GM12878 (cell line): Measurements from ENCODE around the gene PNMT. TPM values are rescaled to one million over a fixed set of nuclear protein-coding genes. Genes with fewer than 3 reads are reported as not detected.
A peak's percentile ranks its signal among the peaks of the same experiment; 100 is the strongest.

Experiments used
- ATAC-seq: fragments of 200-7000 bp; cut with Tn5 transposase; 3 replicates; pipeline ENCODE4 v1.9.1; 2020; ENCODE audit warnings: mild to moderate bottlenecking, moderate library complexity
- BruUV-seq: library from RNA; stranded (reverse); fragments of 400-500 nt; replicated peaks from 2 replicates; lab custom pipeline; 2021; lab: Mats Ljungman, UMichigan
- CTCF ChIA-PET: fragments of 300-600 bp; sonication (Branson Sonifier 250); formaldehyde crosslinking; extraction: SDS; loops from one replicate; lab custom pipeline; 2021; ENCODE audit warnings: inconsistent platforms; lab: Yijun Ruan, JAX
- POLR2A ChIA-PET: fragments of 350-600 bp; formaldehyde crosslinking; extraction: SDS; loops from one replicate; lab custom pipeline; 2021; ENCODE audit warnings: inconsistent platforms; lab: Charles Lee
- RAD21 ChIA-PET: fragments of 300-600 bp; sonication (Branson Sonifier 250); formaldehyde crosslinking; loops from one replicate; lab custom pipeline; 2023; ENCODE audit warnings: antibody characterized with exemption; ENCODE audit not compliant: unreplicated experiment; lab: Charles Lee
- SMC1A ChIA-PET: fragments of 300-600 bp; sonication (Branson Sonifier 250); formaldehyde crosslinking; loops from one replicate; lab custom pipeline; 2023; ENCODE audit not compliant: unreplicated experiment, uncharacterized antibody; lab: Charles Lee
- DNase-seq: peaks from one replicate; pipeline ENCODE4 v3.0.0-alpha.2; 2011; ENCODE audit warnings: low read depth, low spot score
- FAIRE-seq: peaks from 3 replicates; lab custom pipeline; 2011; peaks lifted over from hg19 to GRCh38; lab: Jason Lieb, UNC
- H2AFZ ChIP-seq: 2 replicates; pipeline ENCODE4 v1.6.0; 2011; ENCODE audit warnings: low read depth, low read length, control low read depth; ENCODE audit not compliant: control insufficient read depth
- H3K27ac ChIP-seq: 2 replicates; pipeline ENCODE4 v1.5.1; 2011; ENCODE audit warnings: control low read depth; ENCODE audit not compliant: control insufficient read depth, insufficient read depth
- H3K27me3 ChIP-seq, 2 experiments: replicated peaks in 1 of 2; 2 replicates each; pipeline versions ENCODE4 v1.6.0 to v1.6.1; 2011; ENCODE audit warnings: low read length in 1 of 2; ENCODE audit not compliant: control insufficient read depth in 2 of 2, insufficient read depth in 2 of 2
- H3K36me3 ChIP-seq, 2 experiments: 2 replicates each; pipeline ENCODE4 v1.5.1; 2011; ENCODE audit warnings: low read length in 1 of 2; ENCODE audit not compliant: control insufficient read depth in 2 of 2, insufficient read depth in 2 of 2
- H3K4me1 ChIP-seq: 2 replicates; pipeline ENCODE4 v1.6.1; 2011; ENCODE audit warnings: mild to moderate bottlenecking, low read length, moderate library complexity, mixed read lengths; ENCODE audit not compliant: control insufficient read depth, insufficient read depth
- H3K4me2 ChIP-seq: 2 replicates; pipeline ENCODE4 v1.6.0; 2011; ENCODE audit warnings: control low read depth; ENCODE audit not compliant: control insufficient read depth, insufficient read depth
- H3K4me3 ChIP-seq: fragments of 200-600 bp; sonication (generic); 2 replicates; pipeline ENCODE4 v1.5.1; 2016
- H3K79me2 ChIP-seq: 2 replicates; pipeline ENCODE4 v1.6.0; 2011; ENCODE audit warnings: low read length; ENCODE audit not compliant: control insufficient read depth, insufficient read depth
- H3K9ac ChIP-seq: 2 replicates; pipeline ENCODE4 v1.8.0; 2011; ENCODE audit warnings: low read length, control low read depth, mixed read lengths; ENCODE audit not compliant: control insufficient read depth, insufficient read depth
- H3K9me3 ChIP-seq: replicated peaks from 3 replicates; pipeline ENCODE4 v1.5.1; 2011; ENCODE audit warnings: mild to moderate bottlenecking, low read length; ENCODE audit not compliant: control insufficient read depth, insufficient read depth
- H4K20me1 ChIP-seq: 2 replicates; pipeline ENCODE4 v1.6.0; 2011; ENCODE audit not compliant: control insufficient read depth, insufficient read depth
- BCLAF1 ChIP-seq: fragments of 450-650 bp; IDR thresholded peaks from 2 replicates; pipeline ENCODE4 v1.6.1; 2017; ENCODE audit warnings: antibody characterized with exemption, mild to moderate bottlenecking, moderate library complexity
- POLR2A ChIP-seq: IDR thresholded peaks from 2 replicates; pipeline ENCODE4 v1.6.1; 2011; ENCODE audit warnings: low read depth, mild to moderate bottlenecking, low read length
- ZZZ3 ChIP-seq: IDR thresholded peaks from 2 replicates; pipeline ENCODE4 v1.6.1; 2011; ENCODE audit warnings: low read depth; ENCODE audit not compliant: control insufficient read depth, insufficient read length
- WGBS: methylation state at CpG from one replicate; pipeline ENCODE4 v1.1.6; 2016; ENCODE audit warnings: low lambda C conversion rate; ENCODE audit not compliant: insufficient replicate concordance, insufficient coverage; ENCODE audit errors: missing lambda C conversion rate; 5-methylcytosine and 5-hydroxymethylcytosine counted together
- in situ Hi-C: fragments of 300-500 bp; cut with MboI; formaldehyde crosslinking; loops from 9 replicates; pipeline ENCODE4 v1.14.3; 2018; ENCODE audit warnings: mixed read lengths
- intact Hi-C: fragments of 100-400 bp; cut with micrococcal nuclease; formaldehyde crosslinking; loops from one replicate; pipeline ENCODE4 v1.14.2; 2022; ENCODE audit not compliant: unreplicated experiment
- polyA plus RNA-seq, 11 experiments: library from polyadenylated mRNA; depleted of rRNA in 4 of 11; unstranded in 6 of 11; stranded (reverse) in 5 of 11; fragments of >200 nt; fragmentation: Nextera tagmentation in 4 of 11; fragmentation: Illumina TruSeq in 1 of 11; extraction: Ambion mirVana in 4 of 11; extraction: Trizol in 1 of 11; gene quantifications; 1 replicate in 1 of 11; 2 replicates in 10 of 11; pipeline versions ENCODE4 v1.2.1 to v1.2.3, GENCODE V29; 2011 to 2016; ENCODE audit warnings: inconsistent platforms in 2 of 11, missing spikeins in 2 of 11, low read depth in 1 of 11
- total RNA-seq, 4 experiments: library from RNA; depleted of rRNA in 3 of 4; stranded (reverse); fragments of >200 nt in 3 of 4; fragmentation: Illumina TruSeq in 1 of 4; extraction: Trizol in 1 of 4; gene quantifications; 2 replicates each; pipeline versions ENCODE4 v1.2.1 to v1.2.3, GENCODE V29; 2013 to 2021
- TF ChIP-seq, protein P1 (sequence below), 3 experiments: IDR thresholded peaks in 2 of 3; conservative IDR thresholded peaks in 1 of 3; 2 replicates each; pipeline ENCODE4 v1.5.1; 2011; ENCODE audit warnings: low read depth in 3 of 3, low read length in 3 of 3, mild to moderate bottlenecking in 3 of 3, control low read depth in 2 of 3, moderate library complexity in 2 of 3, inconsistent platforms in 1 of 3, mixed read lengths in 1 of 3; ENCODE audit not compliant: control insufficient read depth in 2 of 3, insufficient read depth in 1 of 3; ENCODE audit errors: extremely low read depth in 1 of 3

Gene PNMT
- total and polyA plus RNA-seq, 10 of the 15 experiments (the other 5 are each of a cell fraction or from before 2014, with no cell fraction given), result not detected

GRCh38 chr17:39664581-39665561, 3.4 kb upstream of the PNMT start, which contains the start of gene TCAP:
Gene TCAP, plus strand, starts transcription at chr17:39665349. Its CDS starts 11 bp downstream, at chr17:39665360.
- RAD21 ChIA-PET, result no interaction called here
- Histone ChIP-seq H3K4me3 (no peak within 1 kb of the TSS), H3K9ac (no peak within 1 kb of the TSS), H3K27ac (no peak within 1 kb of the TSS), H3K79me2 (no peaks in the 10 kb centered on the region), H3K4me2 (no peak within 1 kb of the TSS), H3K36me3 (peaks cover 5 to 16% of the 10 kb centered on the region in 2 experiments; a peak in 3 of 4 replicates)
- in situ Hi-C loops, result no loop called here
- ATAC-seq, result no peak
- 59% methylated on average over 15 of the region's 15 CpGs for WGBS
- CTCF ChIA-PET, result interaction anchor here (1.1 to 8.4 kb wide), 3 partner anchors 10 to 30 kb away, joined by 5 to 64 read pairs (median 10); no protein-coding TSS in a partner anchor
- no peak for DNase-seq
- BruUV-seq, result no TSS peak
- SMC1A ChIA-PET, result no interaction called here
- TF ChIP-seq ZZZ3, result no peak
- TF ChIP-seq POLR2A, result 0 out of 2 replicates have a peak, but pooled peaks have one; percentile 18
- TF ChIP-seq, all 136 proteins: peak for 1
- no peak for FAIRE-seq
- no peaks in the 10 kb centered on the region; the same call in 1 of the 2 replicates for H4K20me1 ChIP-seq
- no peaks in the 10 kb centered on the region for H3K9me3 ChIP-seq
- H2AFZ ChIP-seq, result no peak within 1 kb of the TSS
- H3K4me1 ChIP-seq, result no peaks in the 10 kb centered on the region
- POLR2A ChIA-PET, result interaction anchor here (1.0 kb wide), 1 partner anchor 23 kb away, joined by 3 read pairs; the partner anchor contains the start of gene PGAP3
- intact Hi-C loops, result no loop called here
- H3K27me3 ChIP-seq, result peaks cover 4 to 6% of the 10 kb centered on the region in 2 experiments; a peak in 3 of 4 replicates

- peak; percentile 40 for ATAC-seq
- ChIA-PET RAD21 (no interaction called here), SMC1A (no interaction called here), POLR2A (interaction anchor here (1.0 kb wide), 1 partner anchor 22 kb away, joined by 3 read pairs; the partner anchor contains the start of gene PGAP3), CTCF (interaction anchor here (1.1 to 8.4 kb wide), 4 partner anchors 12 to 38 kb away, joined by 3 to 64 read pairs (median 4); no protein-coding TSS in a partner anchor)
- no peaks in the 10 kb centered on the region; the same call in 1 of the 2 replicates for H4K20me1 ChIP-seq
- DNase-seq, result no peak
- no peak for TF ChIP-seq BCLAF1
- TF ChIP-seq, protein P1, sequence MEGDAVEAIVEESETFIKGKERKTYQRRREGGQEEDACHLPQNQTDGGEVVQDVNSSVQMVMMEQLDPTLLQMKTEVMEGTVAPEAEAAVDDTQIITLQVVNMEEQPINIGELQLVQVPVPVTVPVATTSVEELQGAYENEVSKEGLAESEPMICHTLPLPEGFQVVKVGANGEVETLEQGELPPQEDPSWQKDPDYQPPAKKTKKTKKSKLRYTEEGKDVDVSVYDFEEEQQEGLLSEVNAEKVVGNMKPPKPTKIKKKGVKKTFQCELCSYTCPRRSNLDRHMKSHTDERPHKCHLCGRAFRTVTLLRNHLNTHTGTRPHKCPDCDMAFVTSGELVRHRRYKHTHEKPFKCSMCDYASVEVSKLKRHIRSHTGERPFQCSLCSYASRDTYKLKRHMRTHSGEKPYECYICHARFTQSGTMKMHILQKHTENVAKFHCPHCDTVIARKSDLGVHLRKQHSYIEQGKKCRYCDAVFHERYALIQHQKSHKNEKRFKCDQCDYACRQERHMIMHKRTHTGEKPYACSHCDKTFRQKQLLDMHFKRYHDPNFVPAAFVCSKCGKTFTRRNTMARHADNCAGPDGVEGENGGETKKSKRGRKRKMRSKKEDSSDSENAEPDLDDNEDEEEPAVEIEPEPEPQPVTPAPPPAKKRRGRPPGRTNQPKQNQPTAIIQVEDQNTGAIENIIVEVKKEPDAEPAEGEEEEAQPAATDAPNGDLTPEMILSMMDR (IDR thresholded peaks at IDR 0.05 in 2 of 3, conservative IDR thresholded peaks at IDR 0.05 in 1 of 3; ENCODE audit: control insufficient read depth in 2 of 3, extremely low read depth in 1 of 3, insufficient read depth in 1 of 3, low read depth in 3 of 3, low read length in 3 of 3), result 0 out of 6 replicates have a peak, but pooled peaks of 1 of the 3 experiments have one; percentile 7
- peaks cover 0 to 11% of the 10 kb centered on the region in 2 experiments; a peak in 3 of 4 replicates for H3K36me3 ChIP-seq
- no peak for FAIRE-seq
- no peak overlapping the region for H2AFZ ChIP-seq
- H3K27me3 ChIP-seq, result peaks cover 4 to 6% of the 10 kb centered on the region in 2 experiments; a peak in 3 of 4 replicates
- H3K9me3 ChIP-seq, result no peaks in the 10 kb centered on the region
- H3K4me1 ChIP-seq, result no peaks in the 10 kb centered on the region
- intact Hi-C loops, result no loop called here
- in situ Hi-C loops, result no loop called here
- no peak overlapping the region for H3K4me2 ChIP-seq
- H3K79me2 ChIP-seq, result no peaks in the 10 kb centered on the region
- H3K9ac ChIP-seq, result no peak overlapping the region
- WGBS, result 52% methylated on average over 17 of the region's 17 CpGs
- no peak overlapping the region for H3K27ac ChIP-seq
- H3K4me3 ChIP-seq, result no peak overlapping the region
- no TSS peak for BruUV-seq
Observed at GRCh38 chr17:39665642-39666224, 2.5 kb upstream of the PNMT start.
